Vagina (tissue), 2 donors: Measurements from ENCODE around the gene FYB1.

Experiments used
- CTCF ChIP-seq, 3 experiments: fragments of 450-650 bp in 2 of 3; fragments of 200-600 bp in 1 of 3; sonication (generic) in 1 of 3; IDR thresholded peaks; one replicate each; pipeline ENCODE4 v1.5.1; 2017 to 2019; ENCODE audit warnings: antibody characterized with exemption in 3 of 3, mild to moderate bottlenecking in 2 of 3, moderate library complexity in 2 of 3
- POLR2A ChIP-seq, 2 donors: fragments of 450-650 bp; IDR thresholded peaks; one replicate each; pipeline ENCODE4 v1.6.1; 2017; ENCODE audit warnings: antibody characterized with exemption in 2 of 2, mild to moderate bottlenecking in 2 of 2, moderate library complexity in 2 of 2

GRCh38 chr5:39062104-39062503 lies 157.3 kb downstream of the FYB1 start:
- TF ChIP-seq POLR2A (IDR thresholded peaks at IDR 0.05) (no peak), CTCF (IDR thresholded peaks at IDR 0.05) (no peak)
